Aorta (tissue), 5 donors: ENCODE data around the gene FMNL2. TPM values are rescaled to one million over a fixed set of nuclear protein-coding genes. Genes with fewer than 3 reads are reported as not detected.

Source experiments
- ATAC-seq: fragments of 200-7000 bp; cut with Tn5 transposase; one replicate; pipeline ENCODE4 v1.9.1; 2022; ENCODE audit warnings: moderate library complexity; ENCODE audit not compliant: low FRiP score
- DNase-seq, 2 donors: peaks; one replicate each; pipeline ENCODE4 v3.0.0-alpha.2; 2020
- H3K27ac ChIP-seq, 2 donors: one replicate each; pipeline ENCODE4 v1.5.1; 2013; ENCODE audit warnings: low read length in 2 of 2, mild to moderate bottlenecking in 2 of 2, moderate library complexity in 2 of 2, control low read depth in 1 of 2, inconsistent platforms in 1 of 2, low read depth in 1 of 2
- H3K27me3 ChIP-seq, 2 donors: one replicate each; pipeline ENCODE4 v1.6.1; 2013; ENCODE audit warnings: control low read depth in 1 of 2, low read length in 1 of 2, mild to moderate bottlenecking in 1 of 2, moderate library complexity in 1 of 2; ENCODE audit not compliant: insufficient read depth in 2 of 2, control insufficient read depth in 1 of 2
- H3K36me3 ChIP-seq, 2 donors: one replicate each; pipeline ENCODE4 v1.6.1; 2013; ENCODE audit warnings: control low read depth in 1 of 2, low read length in 1 of 2, mild to moderate bottlenecking in 1 of 2; ENCODE audit not compliant: insufficient read depth in 2 of 2, control insufficient read depth in 1 of 2
- H3K4me1 ChIP-seq, 2 donors: one replicate each; pipeline ENCODE4 v1.6.1; 2013; ENCODE audit warnings: low read length in 2 of 2, control low read depth in 1 of 2, mild to moderate bottlenecking in 1 of 2, moderate library complexity in 1 of 2; ENCODE audit not compliant: insufficient read depth in 2 of 2, control insufficient read depth in 1 of 2
- H3K4me3 ChIP-seq, 2 donors: one replicate each; pipeline ENCODE4 v1.5.1; 2013; ENCODE audit warnings: low read length in 2 of 2, control low read depth in 1 of 2, mild to moderate bottlenecking in 1 of 2
- H3K9me3 ChIP-seq: one replicate; pipeline ENCODE4 v1.6.1; 2013; ENCODE audit warnings: mild to moderate bottlenecking, low read length; ENCODE audit not compliant: control insufficient read depth
- WGBS, 2 donors: extraction: QIAGEN DNeasy Blood & Tissue Kit; methylation state at CpG; one replicate each; pipeline ENCODE4 v1.1.7; 2013; 5-methylcytosine and 5-hydroxymethylcytosine counted together
- intact Hi-C, 2 donors: fragments of 100-400 bp; cut with DNase I; formaldehyde crosslinking; loops; one replicate each; pipeline versions ENCODE4 v1.14.2 to v1.15.0; 2022
- polyA plus RNA-seq, 2 donors: library from polyadenylated mRNA; stranded (reverse); fragments of 200-250 nt; gene quantifications; one replicate each; pipeline ENCODE4 v1.2.3, GENCODE V29; 2013
- total RNA-seq, 2 donors: library from RNA; stranded (reverse); fragmentation: NEBNext Ultra II Directional; extraction: Animal tissue kit (Norgen Biotek cat#: 25700); gene quantifications; one replicate each; pipeline ENCODE4 v1.2.1, GENCODE V29; 2021
- donor health status: healthy with polysubstance abuse.
- donor health status: Bipolar disorder and iron deficiency.
- donor health status: DM: no; HTN: no; CAD: no.
- donor health status: DM: no; HTN: no; CAD: no.
- donor health status: DM: yes; HTN: yes; CAD: no.

FMNL2 gene
- total and polyA plus RNA-seq, 4 donors: 10.7 to 55.1 (median 33.7) TPM

- ATAC-seq: no peak
- DNase-seq: no peak
- peaks cover 2 to 4% of the 10 kb centered on the region in 2 donors for H3K4me1 ChIP-seq
- no peak overlapping the region for H3K27ac ChIP-seq
- H3K36me3 ChIP-seq: no peaks in the 10 kb centered on the region
- intact Hi-C loops: no loop called here
- WGBS, 2 donors: 78 to 100% methylated on average over 1 of the region's 1 CpG
- H3K4me3 ChIP-seq: no peak overlapping the region
- H3K27me3 ChIP-seq: no peaks in the 10 kb centered on the region
- no peaks in the 10 kb centered on the region for H3K9me3 ChIP-seq
These were observed 40.2 kb downstream of the FMNL2 start for GRCh38 chr2:152375174-152375573.

GRCh38 chr2:152376385-152376784 lies 41.4 kb downstream of the FMNL2 start:
- DNase-seq (no peak), ATAC-seq (no peak)
- 95 to 96% methylated on average over 2 of the region's 2 CpGs for WGBS, 2 donors
- no peaks in the 10 kb centered on the region for H3K9me3 ChIP-seq
- no peaks in the 10 kb centered on the region for H3K27me3 ChIP-seq
- H3K27ac ChIP-seq: no peak overlapping the region
- no peak overlapping the region for H3K4me3 ChIP-seq
- H3K36me3 ChIP-seq: no peaks in the 10 kb centered on the region
- intact Hi-C loops: no loop called here
- H3K4me1 ChIP-seq: peaks cover 4 to 9% of the 10 kb centered on the region in 2 donors

- no peak overlapping the region for H3K27ac ChIP-seq
- peaks cover 4 to 9% of the 10 kb centered on the region in 2 donors for H3K4me1 ChIP-seq
- 87 to 95% methylated on average over 1 of the region's 1 CpG for WGBS, 2 donors
- ATAC-seq (no peak), DNase-seq (no peak)
- no peak overlapping the region for H3K4me3 ChIP-seq
- H3K9me3 ChIP-seq: no peaks in the 10 kb centered on the region
- H3K27me3 ChIP-seq: no peaks in the 10 kb centered on the region
- intact Hi-C loops: no loop called here
- no peaks in the 10 kb centered on the region for H3K36me3 ChIP-seq
These were observed 42.0 kb downstream of the FMNL2 start for GRCh38 chr2:152376968-152377367.

- intact Hi-C loops: no loop called here
- H3K4me1 ChIP-seq: peaks cover 4 to 9% of the 10 kb centered on the region in 2 donors
- H3K4me3 ChIP-seq: no peak overlapping the region
- ATAC-seq (no peak), DNase-seq (no peak)
- WGBS, 2 donors: 72% methylated on average over 4 of the region's 4 CpGs
- no peak overlapping the region for H3K27ac ChIP-seq
- H3K9me3 ChIP-seq: no peaks in the 10 kb centered on the region
- no peaks in the 10 kb centered on the region for H3K36me3 ChIP-seq
- no peaks in the 10 kb centered on the region for H3K27me3 ChIP-seq
These were observed 44.1 kb downstream of the FMNL2 start for GRCh38 chr2:152379089-152379488.

GRCh38 chr2:152380261-152381055 lies 45.5 kb downstream of the FMNL2 start:
- Histone ChIP-seq H3K27me3 (no peaks in the 10 kb centered on the region), H3K4me1 (peaks cover 3 to 9% of the 10 kb centered on the region in 2 donors), H3K9me3 (no peaks in the 10 kb centered on the region), H3K36me3 (no peaks in the 10 kb centered on the region), H3K27ac (no peak overlapping the region), H3K4me3 (no peak overlapping the region)
- DNase-seq (no peak), ATAC-seq (no peak)
- 62 to 66% methylated on average over 5 of the region's 5 CpGs for WGBS, 2 donors
- intact Hi-C loops: no loop called here

- ATAC-seq (no peak), DNase-seq (no peak)
- intact Hi-C loops: no loop called here
- H3K9me3 ChIP-seq: no peaks in the 10 kb centered on the region
- no peak overlapping the region for H3K4me3 ChIP-seq
- H3K36me3 ChIP-seq: no peaks in the 10 kb centered on the region
- no peaks in the 10 kb centered on the region for H3K27me3 ChIP-seq
- H3K27ac ChIP-seq: no peak overlapping the region
- peaks cover 3 to 9% of the 10 kb centered on the region in 2 donors for H3K4me1 ChIP-seq
These were observed 48.7 kb downstream of the FMNL2 start for GRCh38 chr2:152383702-152384101.

- Histone ChIP-seq H3K4me1 (peaks cover 3 to 9% of the 10 kb centered on the region in 2 donors), H3K4me3 (no peak overlapping the region), H3K36me3 (no peaks in the 10 kb centered on the region), H3K27ac (no peak overlapping the region), H3K9me3 (no peaks in the 10 kb centered on the region), H3K27me3 (no peaks in the 10 kb centered on the region)
- 75 to 82% methylated on average over 3 of the region's 3 CpGs for WGBS, 2 donors
- no peak for DNase-seq
- ATAC-seq: no peak
- intact Hi-C loops: no loop called here
These were observed 50.0 kb downstream of the FMNL2 start for GRCh38 chr2:152384992-152385391.

- H3K9me3 ChIP-seq: no peaks in the 10 kb centered on the region
- H3K4me3 ChIP-seq: no peak overlapping the region
- H3K4me1 ChIP-seq: peaks cover 3 to 5% of the 10 kb centered on the region in 2 donors
- intact Hi-C loops: no loop called here
- DNase-seq: no peak
- H3K27ac ChIP-seq: peak overlapping the region in 1 of 2 donors; percentile 17
- no peaks in the 10 kb centered on the region for H3K27me3 ChIP-seq
- no peak for ATAC-seq
- no peaks in the 10 kb centered on the region for H3K36me3 ChIP-seq
These were observed 50.7 kb downstream of the FMNL2 start for GRCh38 chr2:152385650-152386049.

GRCh38 chr2:152386266-152386665 lies 51.3 kb downstream of the FMNL2 start:
- ATAC-seq (no peak), DNase-seq (no peak)
- WGBS, 2 donors: 86 to 87% methylated on average over 1 of the region's 1 CpG
- Histone ChIP-seq H3K27ac (no peak overlapping the region), H3K4me3 (no peak overlapping the region), H3K27me3 (no peaks in the 10 kb centered on the region), H3K4me1 (peaks cover 2 to 4% of the 10 kb centered on the region in 2 donors), H3K9me3 (no peaks in the 10 kb centered on the region), H3K36me3 (no peaks in the 10 kb centered on the region)
- intact Hi-C loops: no loop called here
